SK-N-SH treated with all-trans-retinoic acid at 6 μM for 48 hours (cell line): ENCODE data around the gene CAMK2B.

ENCODE experiments used
- BACH2 ChIP-seq: fragments of 250-450 bp; sonication (Bioruptor Pico); IDR thresholded peaks from 2 replicates; pipeline ENCODE4 v1.9.0; 2021; ENCODE audit warnings: mild to moderate bottlenecking, borderline replicate concordance
- CREB5 ChIP-seq: fragments of 250-450 bp; sonication (Bioruptor Pico); IDR thresholded peaks from 2 replicates; pipeline ENCODE4 v1.5.1; 2020; ENCODE audit warnings: low read depth, mild to moderate bottlenecking, moderate library complexity
- CSRNP3 ChIP-seq: fragments of 250-450 bp; sonication (Bioruptor Pico); IDR thresholded peaks from 2 replicates; pipeline ENCODE4 v1.5.1; 2021; ENCODE audit warnings: mild to moderate bottlenecking, moderate library complexity
- ESRRG ChIP-seq: fragments of 250-450 bp; sonication (Bioruptor Pico); IDR thresholded peaks from 2 replicates; pipeline ENCODE4 v1.6.1; 2021; ENCODE audit warnings: mild to moderate bottlenecking
- ISL1 ChIP-seq: fragments of 250-450 bp; sonication (Bioruptor Pico); IDR thresholded peaks from 2 replicates; pipeline ENCODE4 v2.1.2; 2022; ENCODE audit warnings: mild to moderate bottlenecking, moderate library complexity
- PATZ1 ChIP-seq: fragments of 250-450 bp; sonication (Bioruptor Pico); IDR thresholded peaks from 2 replicates; pipeline ENCODE4 v1.8.0; 2020; ENCODE audit warnings: mild to moderate bottlenecking, moderate library complexity, borderline replicate concordance
- SNAI2 ChIP-seq: fragments of 250-450 bp; sonication (Bioruptor Pico); IDR thresholded peaks from 2 replicates; pipeline ENCODE4 v1.5.0; 2020; ENCODE audit warnings: mild to moderate bottlenecking, moderate library complexity
- TCF4 ChIP-seq: fragments of 250-450 bp; sonication (Bioruptor Pico); IDR thresholded peaks from 2 replicates; pipeline ENCODE4 v1.8.0; 2021; ENCODE audit warnings: mild to moderate bottlenecking, moderate library complexity, borderline replicate concordance
- TOX ChIP-seq: fragments of 250-450 bp; sonication (Bioruptor Pico); IDR thresholded peaks from 2 replicates; pipeline ENCODE4 v1.8.0; 2021; ENCODE audit warnings: mild to moderate bottlenecking, moderate library complexity, borderline replicate concordance
- TSHZ2 ChIP-seq: fragments of 250-450 bp; sonication (Bioruptor Pico); IDR thresholded peaks from 2 replicates; pipeline ENCODE4 v1.5.0; 2020; ENCODE audit warnings: mild to moderate bottlenecking, moderate library complexity
- ZFP3 ChIP-seq: fragments of 250-450 bp; sonication (Bioruptor Pico); IDR thresholded peaks from 2 replicates; pipeline ENCODE4 v1.5.0; 2020; ENCODE audit warnings: mild to moderate bottlenecking, moderate library complexity
- ZNF565 ChIP-seq: fragments of 450-650 bp; formaldehyde crosslinking; conservative IDR thresholded peaks from 2 replicates; pipeline ENCODE4 v1.5.0; 2020; ENCODE audit warnings: low read depth, mild to moderate bottlenecking, moderate library complexity
- ZNF70 ChIP-seq: fragments of 450-650 bp; formaldehyde crosslinking; IDR thresholded peaks from 2 replicates; pipeline ENCODE4 v1.5.0; 2020; ENCODE audit warnings: mild to moderate bottlenecking, moderate library complexity
- ZNF8 ChIP-seq: fragments of 450-650 bp; formaldehyde crosslinking; IDR thresholded peaks from 2 replicates; pipeline ENCODE4 v1.5.0; 2020; ENCODE audit warnings: mild to moderate bottlenecking, moderate library complexity

GRCh38 chr7:44246396-44247113 lies 78.8 kb downstream of the CAMK2B start:
- TF ChIP-seq TCF4 (CRISPR knock-in tag) (no peak), TSHZ2 (CRISPR knock-in tag) (no peak), PATZ1 (CRISPR knock-in tag) (no peak), ZFP3 (CRISPR knock-in tag) (no peak), BACH2 (CRISPR knock-in tag) (no peak), ZNF70 (CRISPR knock-in tag) (no peak), ISL1 (CRISPR knock-in tag) (no peak), SNAI2 (CRISPR knock-in tag) (no peak), CREB5 (CRISPR knock-in tag) (no peak), ESRRG (CRISPR knock-in tag) (no peak), TOX (no peak), ZNF565 (CRISPR knock-in tag) (no peak), ZNF8 (no peak), CSRNP3 (CRISPR knock-in tag) (no peak)
